ENCODE measurements around the gene RNF103.
"Not testable (repeated sequence)": the region's sequence is repeated elsewhere in the genome, so short reads cannot be mapped to it uniquely, and the experiment has no call there.

Gene RNF103

GRCh38 chr2:86623494-86624266 is at the start of gene RNF103:
Gene RNF103, minus strand, starts transcription at chr2:86623865. Its CDS starts 979 bp downstream, at chr2:86622886.
- peak; percentile 94 for DNase-seq

- no peak for DNase-seq
Observed at GRCh38 chr2:86673011-86673410, 49.3 kb upstream of the RNF103 start.

GRCh38 chr2:86672027-86672545 is 48.4 kb upstream of the RNF103 start:
- DNase-seq, result no peak

- no peak for DNase-seq
Observed at GRCh38 chr2:86671337-86671981, 47.8 kb upstream of the RNF103 start.

GRCh38 chr2:86669323-86669722 is 45.7 kb upstream of the RNF103 start:
- DNase-seq, result not testable (repeated sequence)

GRCh38 chr2:86661333-86661732 is 37.7 kb upstream of the RNF103 start:
- DNase-seq, result no peak

- DNase-seq, result no peak
Observed at GRCh38 chr2:86650188-86650587, 26.5 kb upstream of the RNF103 start.

GRCh38 chr2:86649119-86649947 is 25.7 kb upstream of the RNF103 start:
- no peak for DNase-seq

- DNase-seq, result no peak
Observed at GRCh38 chr2:86648681-86649080, 25.0 kb upstream of the RNF103 start.

GRCh38 chr2:86646865-86647264 is 23.2 kb upstream of the RNF103 start:
- DNase-seq, result no peak

GRCh38 chr2:86646329-86646728 is 22.7 kb upstream of the RNF103 start:
- DNase-seq, result no peak

- DNase-seq, result no peak
Observed at GRCh38 chr2:86645752-86646151, 22.1 kb upstream of the RNF103 start.

- no peak for DNase-seq
Observed at GRCh38 chr2:86638712-86639111, 15.0 kb upstream of the RNF103 start.

- DNase-seq, result no peak
Observed at GRCh38 chr2:86636842-86637241, 13.2 kb upstream of the RNF103 start.

- no peak for DNase-seq
Observed at GRCh38 chr2:86634352-86634751, 10.7 kb upstream of the RNF103 start.

GRCh38 chr2:86633155-86633651 is 9.5 kb upstream of the RNF103 start:
- no peak for DNase-seq

GRCh38 chr2:86632672-86633071 is 9.0 kb upstream of the RNF103 start:
- no peak for DNase-seq

- DNase-seq, result no peak
Observed at GRCh38 chr2:86631846-86632485, 8.3 kb upstream of the RNF103 start.

- DNase-seq, result no peak
Observed at GRCh38 chr2:86628091-86628522, 4.4 kb upstream of the RNF103 start.

GRCh38 chr2:86627550-86627949 is 3.9 kb upstream of the RNF103 start:
- no peak for DNase-seq

GRCh38 chr2:86625096-86625495 is 1.4 kb upstream of the RNF103 start:
- no peak for DNase-seq

GRCh38 chr2:86624267-86624547 is 542 bp upstream of the RNF103 start:
- no peak for DNase-seq

GRCh38 chr2:86623043-86623493 is 597 bp downstream of the RNF103 start:
- DNase-seq, result peak; percentile 41
